Measurements from ENCODE around the gene RNU1-3. TPM values are rescaled to one million over a fixed set of nuclear protein-coding genes. Genes with fewer than 3 reads are reported as not detected.
"Not testable (repeated sequence)": the region's sequence is repeated elsewhere in the genome, so short reads cannot be mapped to it uniquely, and the experiment has no call there.

Gene RNU1-3
- total and polyA plus RNA-seq, 9 of the 15 experiments (the other 6 are each of a cell fraction or from before 2014, with no cell fraction given) = under 0.01 to 32,823 (median 2,538) TPM; not detected in 4

DNA sequence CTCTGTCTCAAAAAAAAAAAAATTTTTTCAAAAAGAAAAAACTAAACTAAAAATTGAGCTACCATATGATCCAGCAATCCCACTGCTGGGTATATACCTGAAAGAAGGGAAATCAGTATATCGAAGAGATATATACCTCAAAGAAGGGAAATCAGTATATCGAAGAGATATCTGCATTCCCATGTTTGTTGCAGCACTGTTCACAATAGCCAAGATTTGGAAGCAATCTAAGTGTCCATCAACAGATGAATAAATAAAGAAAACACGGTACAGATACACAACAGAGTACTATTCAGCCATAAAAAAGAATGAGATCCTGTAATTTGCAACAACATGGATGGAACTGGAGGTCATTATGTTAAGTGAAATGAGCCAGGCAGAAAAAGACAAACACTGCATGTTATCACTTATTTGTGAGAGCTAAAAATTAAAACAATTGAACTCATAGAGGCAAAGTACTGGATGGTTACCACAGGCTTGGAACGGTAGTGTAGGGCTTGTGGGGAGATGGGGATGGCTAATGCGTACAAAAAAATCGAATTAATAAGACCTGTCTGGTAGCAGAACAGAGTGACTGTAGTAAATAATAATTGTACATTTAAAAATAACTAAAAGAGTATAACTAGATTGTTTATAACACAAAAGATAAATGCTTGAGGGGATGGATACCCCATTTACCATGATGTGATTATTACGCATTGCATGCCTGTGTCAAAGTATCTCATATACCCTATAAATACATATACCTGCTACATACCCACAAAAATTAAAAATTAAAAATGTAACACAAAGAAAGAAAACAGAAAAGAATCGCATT, 25.4 kb downstream of the RNU1-3 start:
- POLR2A ChIA-PET = interaction anchor here (1.8 to 4.8 kb wide), 2 partner anchors 11 to 20 kb away, joined by 6 to 37 read pairs; no protein-coding TSS in a partner anchor
- H3K36me3 ChIP-seq (ENCODE audit: control insufficient read depth, insufficient read depth, low read length) = peaks cover 46% of the 10 kb centered on the region
- BruUV-seq (replicated peaks); ATAC-seq; FAIRE-seq; CTCF ChIA-PET (ENCODE audit: low intra/inter-chr PET ratio); H3K9me1 ChIP-seq (ENCODE audit: control insufficient read depth, insufficient read depth, low read length); H3K4me3 ChIP-seq; H3K9ac ChIP-seq (ENCODE audit: insufficient read depth in 1 of 2, low read depth in 2 of 2, low read length in 2 of 2); H3K4me2 ChIP-seq (ENCODE audit: insufficient read depth, low read length); H3K27ac ChIP-seq (ENCODE audit: extremely low read depth, low read depth, low read length); H2AFZ ChIP-seq (ENCODE audit: low read depth, low read length); H3K27me3 ChIP-seq (ENCODE audit: control insufficient read depth in 2 of 2, insufficient read depth in 2 of 2, low read length in 2 of 2); H3K9me3 ChIP-seq (replicated peaks; ENCODE audit: control insufficient read depth, insufficient read depth, low read depth, low read length); DNase-seq (ENCODE audit: extremely low read depth in 1 of 4, low spot score in 3 of 4); intact Hi-C loops (cut with micrococcal nuclease); TF ChIP-seq ATF1 (tag; IDR thresholded peaks at IDR 0.05): not testable (repeated sequence)
- peaks cover 27 to 49% of the 10 kb centered on the region in 2 experiments for H3K4me1 ChIP-seq (replicated peaks in 1 of 2; ENCODE audit: control insufficient read depth in 2 of 2, insufficient read depth in 2 of 2, low read length in 2 of 2)
- in situ Hi-C loops (cut with MboI) = loop anchor here (5.0 kb wide), 2 partner anchors 74 to 106 kb away; no protein-coding TSS in a partner anchor
- 78% methylated on average over 8 of the region's 8 CpGs for WGBS (ENCODE audit: insufficient coverage, low coverage, missing lambda C conversion rate)
- peaks cover 79% of the 10 kb centered on the region for H3K79me2 ChIP-seq (ENCODE audit: control insufficient read depth, insufficient read depth, low read length)
- peaks cover 19% of the 10 kb centered on the region; the same call in 1 of the 2 replicates for H4K20me1 ChIP-seq (replicated peaks; ENCODE audit: control insufficient read depth, insufficient read depth, low read length)
- TF ChIP-seq, protein P1, sequence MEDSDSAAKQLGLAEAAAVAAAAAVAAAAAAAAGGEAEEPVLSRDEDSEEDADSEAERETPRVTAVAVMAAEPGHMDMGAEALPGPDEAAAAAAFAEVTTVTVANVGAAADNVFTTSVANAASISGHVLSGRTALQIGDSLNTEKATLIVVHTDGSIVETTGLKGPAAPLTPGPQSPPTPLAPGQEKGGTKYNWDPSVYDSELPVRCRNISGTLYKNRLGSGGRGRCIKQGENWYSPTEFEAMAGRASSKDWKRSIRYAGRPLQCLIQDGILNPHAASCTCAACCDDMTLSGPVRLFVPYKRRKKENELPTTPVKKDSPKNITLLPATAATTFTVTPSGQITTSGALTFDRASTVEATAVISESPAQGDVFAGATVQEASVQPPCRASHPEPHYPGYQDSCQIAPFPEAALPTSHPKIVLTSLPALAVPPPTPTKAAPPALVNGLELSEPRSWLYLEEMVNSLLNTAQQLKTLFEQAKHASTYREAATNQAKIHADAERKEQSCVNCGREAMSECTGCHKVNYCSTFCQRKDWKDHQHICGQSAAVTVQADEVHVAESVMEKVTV (CRISPR knock-in tag; IDR thresholded peaks at IDR 0.05) = 0 out of 2 replicates have a peak, but pooled peaks have one; percentile 21
- TF ChIP-seq RAD21 (CRISPR knock-in tag; conservative IDR thresholded peaks at IDR 0.05 in 1 of 2, IDR thresholded peaks at IDR 0.05 in 1 of 2) (0 out of 4 replicates have a peak, but pooled peaks of 1 of the 2 experiments have one; percentile 4), RHOXF2B (CRISPR knock-in tag; conservative IDR thresholded peaks at IDR 0.05) (0 out of 2 replicates have a peak, but pooled peaks have one; percentile 47), ZNF146 (CRISPR knock-in tag; IDR thresholded peaks at IDR 0.05; ENCODE audit: unreplicated experiment) (peak; percentile 58), ZNF232 (CRISPR knock-in tag; IDR thresholded peaks at IDR 0.05) (0 out of 2 replicates have a peak, but pooled peaks have one; percentile 72), ATF1 (CRISPR knock-in tag; IDR thresholded peaks at IDR 0.05) (0 out of 2 replicates have a peak, but pooled peaks have one; percentile 9)
- TF ChIP-seq, protein P2, sequence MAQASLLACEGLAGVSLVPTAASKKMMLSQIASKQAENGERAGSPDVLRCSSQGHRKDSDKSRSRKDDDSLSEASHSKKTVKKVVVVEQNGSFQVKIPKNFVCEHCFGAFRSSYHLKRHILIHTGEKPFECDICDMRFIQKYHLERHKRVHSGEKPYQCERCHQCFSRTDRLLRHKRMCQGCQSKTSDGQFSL (CRISPR knock-in tag; IDR thresholded peaks at IDR 0.05) = 0 out of 2 replicates have a peak, but pooled peaks have one; percentile 43
- TF ChIP-seq, protein P2 (tag; IDR thresholded peaks at IDR 0.05) = 0 out of 4 replicates have a peak, but pooled peaks of 1 of the 2 experiments have one; percentile 41
- TF ChIP-seq, protein P3, sequence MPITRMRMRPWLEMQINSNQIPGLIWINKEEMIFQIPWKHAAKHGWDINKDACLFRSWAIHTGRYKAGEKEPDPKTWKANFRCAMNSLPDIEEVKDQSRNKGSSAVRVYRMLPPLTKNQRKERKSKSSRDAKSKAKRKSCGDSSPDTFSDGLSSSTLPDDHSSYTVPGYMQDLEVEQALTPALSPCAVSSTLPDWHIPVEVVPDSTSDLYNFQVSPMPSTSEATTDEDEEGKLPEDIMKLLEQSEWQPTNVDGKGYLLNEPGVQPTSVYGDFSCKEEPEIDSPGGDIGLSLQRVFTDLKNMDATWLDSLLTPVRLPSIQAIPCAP (CRISPR knock-in tag; IDR thresholded peaks at IDR 0.05; ENCODE audit: borderline replicate concordance) = 0 out of 2 replicates have a peak, but pooled peaks have one; percentile 22
- TF ChIP-seq, protein P4, sequence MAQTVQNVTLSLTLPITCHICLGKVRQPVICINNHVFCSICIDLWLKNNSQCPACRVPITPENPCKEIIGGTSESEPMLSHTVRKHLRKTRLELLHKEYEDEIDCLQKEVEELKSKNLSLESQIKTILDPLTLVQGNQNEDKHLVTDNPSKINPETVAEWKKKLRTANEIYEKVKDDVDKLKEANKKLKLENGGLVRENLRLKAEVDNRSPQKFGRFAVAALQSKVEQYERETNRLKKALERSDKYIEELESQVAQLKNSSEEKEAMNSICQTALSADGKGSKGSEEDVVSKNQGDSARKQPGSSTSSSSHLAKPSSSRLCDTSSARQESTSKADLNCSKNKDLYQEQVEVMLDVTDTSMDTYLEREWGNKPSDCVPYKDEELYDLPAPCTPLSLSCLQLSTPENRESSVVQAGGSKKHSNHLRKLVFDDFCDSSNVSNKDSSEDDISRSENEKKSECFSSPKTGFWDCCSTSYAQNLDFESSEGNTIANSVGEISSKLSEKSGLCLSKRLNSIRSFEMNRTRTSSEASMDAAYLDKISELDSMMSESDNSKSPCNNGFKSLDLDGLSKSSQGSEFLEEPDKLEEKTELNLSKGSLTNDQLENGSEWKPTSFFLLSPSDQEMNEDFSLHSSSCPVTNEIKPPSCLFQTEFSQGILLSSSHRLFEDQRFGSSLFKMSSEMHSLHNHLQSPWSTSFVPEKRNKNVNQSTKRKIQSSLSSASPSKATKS (CRISPR knock-in tag; IDR thresholded peaks at IDR 0.05) = peak; percentile 64; the same call in 1 of the 2 replicates
- TF ChIP-seq, protein P5, sequence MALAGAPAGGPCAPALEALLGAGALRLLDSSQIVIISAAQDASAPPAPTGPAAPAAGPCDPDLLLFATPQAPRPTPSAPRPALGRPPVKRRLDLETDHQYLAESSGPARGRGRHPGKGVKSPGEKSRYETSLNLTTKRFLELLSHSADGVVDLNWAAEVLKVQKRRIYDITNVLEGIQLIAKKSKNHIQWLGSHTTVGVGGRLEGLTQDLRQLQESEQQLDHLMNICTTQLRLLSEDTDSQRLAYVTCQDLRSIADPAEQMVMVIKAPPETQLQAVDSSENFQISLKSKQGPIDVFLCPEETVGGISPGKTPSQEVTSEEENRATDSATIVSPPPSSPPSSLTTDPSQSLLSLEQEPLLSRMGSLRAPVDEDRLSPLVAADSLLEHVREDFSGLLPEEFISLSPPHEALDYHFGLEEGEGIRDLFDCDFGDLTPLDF (CRISPR knock-in tag; IDR thresholded peaks at IDR 0.05) = peak; percentile 36; the same call in 1 of the 2 replicates
